Stimulated activated memory B cell treated with anti-CD40 and anti-IgM and Interleukin-4, amounts not matched to agents 10 μg/mL and 1 μg/mL and 100 μg/mL, for 72 hours (primary cell): ENCODE measurements around the gene KMT2B.

Source experiments
- ATAC-seq: fragments of 150-1000 bp; cut with Tn5 transposase; 2 replicates; pipeline ENCODE4 v1.10.0; 2021
- H3K27ac Mint-ChIP-seq: one replicate; pipeline ENCODE4 v1.8.0; 2022; ENCODE audit warnings: mild to moderate bottlenecking, mixed read lengths
- H3K27me3 Mint-ChIP-seq: one replicate; pipeline ENCODE4 v1.8.0; 2022; ENCODE audit warnings: mixed read lengths
- H3K36me3 Mint-ChIP-seq: one replicate; pipeline ENCODE4 v1.8.0; 2022; ENCODE audit warnings: mixed read lengths
- H3K4me1 Mint-ChIP-seq: one replicate; pipeline ENCODE4 v1.8.0; 2022; ENCODE audit warnings: mixed read lengths
- H3K4me3 Mint-ChIP-seq: one replicate; pipeline ENCODE4 v1.8.0; 2022; ENCODE audit warnings: mild to moderate bottlenecking, moderate library complexity, mixed read lengths
- H3K9me3 Mint-ChIP-seq: one replicate; pipeline ENCODE4 v1.8.0; 2022; ENCODE audit warnings: mixed read lengths

Gene KMT2B

GRCh38 chr19:35729763-35730162, 12.0 kb downstream of the KMT2B start:
- Mint-ChIP-seq H3K27me3 (no peaks in the 10 kb centered on the region), H3K36me3 (peaks cover 80% of the 10 kb centered on the region)

GRCh38 chr19:35730326-35730725, 12.5 kb downstream of the KMT2B start:
- no peak for ATAC-seq
- H3K36me3 Mint-ChIP-seq, result peaks cover 78% of the 10 kb centered on the region
- H3K9me3 Mint-ChIP-seq, result no peaks in the 10 kb centered on the region
- H3K27ac Mint-ChIP-seq, result no peak overlapping the region
- no peaks in the 10 kb centered on the region for H3K27me3 Mint-ChIP-seq
- H3K4me3 Mint-ChIP-seq, result no peak overlapping the region
- H3K4me1 Mint-ChIP-seq, result peaks cover 13% of the 10 kb centered on the region

More at GRCh38 chr19:35729763-35730162, 12.0 kb downstream of the KMT2B start:
- H3K9me3 Mint-ChIP-seq, result no peaks in the 10 kb centered on the region
- H3K27ac Mint-ChIP-seq, result no peak overlapping the region
- no peak overlapping the region for H3K4me3 Mint-ChIP-seq
- peaks cover 12% of the 10 kb centered on the region for H3K4me1 Mint-ChIP-seq
- no peak for ATAC-seq

GRCh38 chr19:35731353-35731752, 13.6 kb downstream of the KMT2B start:
- Mint-ChIP-seq H3K4me3 (no peak overlapping the region), H3K4me1 (peaks cover 16% of the 10 kb centered on the region), H3K36me3 (peaks cover 77% of the 10 kb centered on the region), H3K9me3 (no peaks in the 10 kb centered on the region), H3K27ac (no peak overlapping the region), H3K27me3 (no peaks in the 10 kb centered on the region)
- ATAC-seq, result no peak

- peaks cover 78% of the 10 kb centered on the region for H3K36me3 Mint-ChIP-seq
- no peak for ATAC-seq
Observed at GRCh38 chr19:35731779-35732405, 14.1 kb downstream of the KMT2B start.

DNA sequence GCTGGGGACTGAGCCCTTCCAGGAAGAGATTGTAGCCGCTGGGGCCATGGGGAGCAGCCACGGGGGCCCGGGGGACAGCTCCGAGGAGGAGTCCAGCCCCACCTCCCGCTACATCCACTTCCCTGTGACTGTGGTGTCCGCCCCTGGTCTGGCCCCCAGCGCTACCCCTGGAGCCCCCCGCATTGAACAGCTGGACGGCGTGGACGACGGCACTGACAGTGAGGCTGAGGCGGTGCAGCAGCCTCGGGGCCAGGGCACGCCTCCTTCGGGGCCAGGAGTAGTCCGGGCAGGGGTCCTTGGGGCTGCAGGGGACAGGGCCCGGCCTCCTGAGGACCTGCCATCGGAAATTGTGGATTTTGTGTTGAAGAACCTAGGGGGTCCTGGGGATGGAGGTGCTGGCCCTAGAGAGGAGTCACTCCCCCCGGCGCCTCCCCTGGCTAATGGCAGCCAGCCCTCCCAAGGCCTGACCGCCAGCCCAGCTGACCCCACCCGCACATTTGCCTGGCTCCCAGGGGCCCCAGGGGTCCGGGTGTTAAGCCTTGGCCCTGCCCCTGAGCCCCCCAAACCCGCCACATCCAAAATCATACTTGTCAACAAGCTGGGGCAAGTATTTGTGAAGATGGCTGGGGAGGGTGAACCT, 14.9 kb downstream of the KMT2B start:
- Mint-ChIP-seq H3K27ac (no peak overlapping the region), H3K36me3 (peaks cover 83% of the 10 kb centered on the region), H3K4me3 (no peak overlapping the region), H3K9me3 (no peaks in the 10 kb centered on the region), H3K4me1 (peaks cover 29% of the 10 kb centered on the region), H3K27me3 (no peaks in the 10 kb centered on the region)
- no peak for ATAC-seq

More at GRCh38 chr19:35731779-35732405, 14.1 kb downstream of the KMT2B start:
- Mint-ChIP-seq H3K9me3 (no peaks in the 10 kb centered on the region), H3K4me1 (peaks cover 21% of the 10 kb centered on the region), H3K27me3 (no peaks in the 10 kb centered on the region), H3K27ac (no peak overlapping the region), H3K4me3 (no peak overlapping the region)

- Mint-ChIP-seq H3K4me3 (no peak overlapping the region), H3K36me3 (peaks cover 79% of the 10 kb centered on the region), H3K9me3 (no peaks in the 10 kb centered on the region), H3K4me1 (peaks cover 31% of the 10 kb centered on the region), H3K27ac (peak overlapping the region; percentile 18), H3K27me3 (no peaks in the 10 kb centered on the region)
- ATAC-seq, result no peak
Observed at GRCh38 chr19:35733180-35734125, 15.7 kb downstream of the KMT2B start.

DNA sequence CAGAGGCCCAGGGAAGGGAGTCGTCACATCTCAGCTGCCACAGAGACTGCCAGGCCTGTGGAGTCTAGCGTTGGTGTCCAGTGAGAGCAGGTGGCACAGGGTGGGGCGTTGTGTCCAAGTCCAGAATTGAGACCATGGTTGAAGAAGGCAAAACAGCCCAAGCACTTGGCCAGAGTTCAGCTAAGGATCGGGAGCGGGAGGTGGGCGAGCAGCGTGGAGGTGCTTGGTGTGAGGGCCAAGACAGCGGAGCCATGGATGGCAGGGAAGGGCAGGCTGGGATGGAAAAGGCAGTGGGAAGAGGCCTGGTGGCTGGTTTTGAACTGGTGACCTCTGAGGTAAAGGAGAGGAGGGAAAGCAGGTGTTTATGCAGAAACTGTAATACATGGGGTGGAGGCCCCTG, 16.5 kb downstream of the KMT2B start:
- Mint-ChIP-seq H3K4me1 (peaks cover 39% of the 10 kb centered on the region), H3K36me3 (peaks cover 76% of the 10 kb centered on the region), H3K27ac (peak overlapping the region; percentile 18), H3K4me3 (no peak overlapping the region), H3K9me3 (no peaks in the 10 kb centered on the region), H3K27me3 (no peaks in the 10 kb centered on the region)
- no peak for ATAC-seq

- ATAC-seq, result no peak
- peaks cover 71% of the 10 kb centered on the region for H3K36me3 Mint-ChIP-seq
- H3K27ac Mint-ChIP-seq, result peak overlapping the region; percentile 18
- H3K27me3 Mint-ChIP-seq, result no peaks in the 10 kb centered on the region
- no peak overlapping the region for H3K4me3 Mint-ChIP-seq
- no peaks in the 10 kb centered on the region for H3K9me3 Mint-ChIP-seq
- peaks cover 45% of the 10 kb centered on the region for H3K4me1 Mint-ChIP-seq
Observed at GRCh38 chr19:35734889-35735288, 17.1 kb downstream of the KMT2B start.

DNA sequence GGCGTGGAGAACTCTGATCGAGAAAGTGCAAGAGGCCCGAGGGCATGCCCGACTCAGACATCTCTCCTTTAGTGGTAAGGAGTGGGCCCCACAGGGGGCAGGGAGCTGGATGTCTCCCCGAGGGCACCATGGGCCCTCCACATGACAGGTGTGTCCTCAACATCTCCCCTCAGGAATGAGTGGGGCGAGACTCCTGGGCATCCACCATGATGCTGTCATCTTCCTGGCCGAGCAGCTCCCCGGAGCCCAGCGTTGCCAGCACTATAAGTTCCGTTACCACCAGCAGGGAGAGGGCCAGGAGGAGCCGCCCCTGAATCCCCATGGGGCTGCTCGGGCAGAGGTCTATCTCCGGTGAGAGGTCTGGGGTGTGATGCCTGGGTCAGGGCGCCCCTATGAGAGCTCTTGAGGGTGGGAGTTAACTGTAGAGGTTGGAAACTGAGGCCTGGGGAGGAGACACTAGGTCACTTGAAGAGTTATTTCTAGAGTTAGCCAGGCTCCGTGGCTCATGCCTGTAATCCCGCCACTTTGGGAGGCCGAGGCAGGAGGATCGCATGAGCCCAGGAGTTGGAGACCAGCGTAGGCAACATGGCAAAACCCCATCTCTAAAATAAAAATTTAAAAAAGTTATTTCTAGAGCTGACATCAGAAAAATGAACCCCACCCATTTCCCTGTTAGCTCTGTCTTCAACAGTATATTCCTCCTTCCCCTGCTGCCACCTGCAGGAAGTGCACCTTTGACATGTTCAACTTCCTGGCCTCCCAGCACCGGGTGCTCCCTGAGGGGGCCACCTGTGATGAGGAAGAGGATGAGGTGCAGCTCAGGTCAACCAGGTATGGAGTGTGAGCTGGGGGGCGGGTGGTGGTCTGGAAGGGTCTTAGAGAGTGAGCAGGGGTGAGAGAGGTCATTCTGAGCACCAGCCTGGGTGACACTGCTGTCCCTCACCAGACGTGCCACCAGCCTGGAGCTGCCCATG, 19.4 kb downstream of the KMT2B start:
- Mint-ChIP-seq H3K4me1 (peaks cover 54% of the 10 kb centered on the region), H3K9me3 (no peaks in the 10 kb centered on the region), H3K27me3 (no peaks in the 10 kb centered on the region), H3K27ac (peak overlapping the region; percentile 30), H3K4me3 (no peak overlapping the region), H3K36me3 (peaks cover 57% of the 10 kb centered on the region)
- ATAC-seq, result no peak

GRCh38 chr19:35738021-35738886, 20.5 kb downstream of the KMT2B start:
- H3K4me1 Mint-ChIP-seq, result peaks cover 65% of the 10 kb centered on the region
- no peaks in the 10 kb centered on the region for H3K27me3 Mint-ChIP-seq
- peaks cover 60% of the 10 kb centered on the region for H3K36me3 Mint-ChIP-seq
- H3K9me3 Mint-ChIP-seq, result no peaks in the 10 kb centered on the region
- H3K4me3 Mint-ChIP-seq, result no peak overlapping the region
- no peak for ATAC-seq
- H3K27ac Mint-ChIP-seq, result peak overlapping the region; percentile 30

DNA sequence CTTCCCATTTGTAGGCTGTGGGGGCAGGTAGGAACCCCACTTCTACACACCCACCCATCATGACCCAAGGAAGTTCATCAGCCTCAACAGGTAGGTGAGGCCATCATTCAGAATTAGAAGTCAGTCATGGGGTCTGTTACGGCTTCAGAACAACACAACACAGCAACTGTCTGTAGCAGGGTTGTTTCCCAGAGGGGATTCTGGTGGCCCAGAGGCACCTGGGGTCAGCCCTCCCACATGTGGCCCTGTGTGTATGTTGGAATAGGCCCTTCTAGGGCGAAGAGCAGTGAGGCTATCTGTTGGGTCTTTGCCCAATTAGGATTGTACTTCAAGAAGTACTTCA, 21.1 kb downstream of the KMT2B start:
- H3K27ac Mint-ChIP-seq, result no peak overlapping the region
- no peak for ATAC-seq
- H3K4me1 Mint-ChIP-seq, result peaks cover 68% of the 10 kb centered on the region
- no peaks in the 10 kb centered on the region for H3K27me3 Mint-ChIP-seq
- H3K36me3 Mint-ChIP-seq, result peaks cover 56% of the 10 kb centered on the region
- H3K9me3 Mint-ChIP-seq, result no peaks in the 10 kb centered on the region
- H3K4me3 Mint-ChIP-seq, result no peak overlapping the region

DNA sequence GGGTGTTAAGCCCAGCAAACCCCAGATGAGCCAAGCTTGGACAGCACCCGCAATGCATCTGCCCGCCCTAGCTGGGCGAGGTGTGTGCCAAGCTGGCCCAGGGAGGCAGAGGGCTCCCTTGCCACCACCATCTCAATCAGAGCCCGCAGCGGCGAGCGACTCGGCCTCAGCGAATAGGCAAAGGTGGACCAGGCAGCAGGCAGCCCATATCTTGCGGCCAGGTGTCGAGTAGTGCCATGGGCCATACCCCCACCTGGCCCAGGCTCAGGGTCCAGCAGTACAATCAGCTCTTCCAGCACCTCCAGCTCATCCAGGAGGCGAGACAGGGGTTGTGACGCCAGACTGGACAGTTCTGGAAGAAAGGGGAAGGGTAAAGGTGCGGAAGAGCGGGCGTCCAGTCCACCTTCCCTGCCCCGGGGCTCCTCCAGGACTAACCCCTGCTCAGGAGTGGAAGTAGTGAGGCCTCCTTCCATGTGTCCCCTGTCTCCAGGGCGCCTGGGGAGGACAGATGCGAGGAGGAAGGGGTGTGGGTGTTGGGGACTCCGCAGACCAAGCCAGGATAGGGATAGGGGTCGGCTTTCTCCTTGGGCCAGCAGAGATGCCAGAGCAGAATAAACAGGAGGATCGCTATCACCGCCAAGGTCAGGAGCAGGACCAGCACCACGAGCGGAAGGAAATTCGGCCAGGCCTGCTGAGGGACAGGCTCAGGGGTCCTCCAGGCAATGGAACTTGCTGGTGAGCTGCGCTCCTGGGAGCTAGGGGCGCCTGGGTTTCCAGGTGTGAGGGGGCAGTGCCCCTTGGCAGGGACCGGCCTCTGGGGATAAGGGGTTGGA, 21.7 kb downstream of the KMT2B start:
- Mint-ChIP-seq H3K36me3 (peaks cover 55% of the 10 kb centered on the region), H3K27ac (no peak overlapping the region), H3K4me1 (peaks cover 68% of the 10 kb centered on the region), H3K9me3 (no peaks in the 10 kb centered on the region), H3K4me3 (peak overlapping the region; percentile 97), H3K27me3 (no peaks in the 10 kb centered on the region)
- no peak for ATAC-seq

GRCh38 chr19:35740108-35740422, 22.3 kb downstream of the KMT2B start:
- Mint-ChIP-seq H3K4me3 (peak overlapping the region; percentile 97), H3K27me3 (no peaks in the 10 kb centered on the region), H3K36me3 (peaks cover 49% of the 10 kb centered on the region), H3K9me3 (no peaks in the 10 kb centered on the region), H3K27ac (peak overlapping the region; percentile 99), H3K4me1 (peaks cover 65% of the 10 kb centered on the region)
- peak; percentile 24 for ATAC-seq
